Measurements from ENCODE around the gene KCNK17.

The KCNK17 gene

DNA sequence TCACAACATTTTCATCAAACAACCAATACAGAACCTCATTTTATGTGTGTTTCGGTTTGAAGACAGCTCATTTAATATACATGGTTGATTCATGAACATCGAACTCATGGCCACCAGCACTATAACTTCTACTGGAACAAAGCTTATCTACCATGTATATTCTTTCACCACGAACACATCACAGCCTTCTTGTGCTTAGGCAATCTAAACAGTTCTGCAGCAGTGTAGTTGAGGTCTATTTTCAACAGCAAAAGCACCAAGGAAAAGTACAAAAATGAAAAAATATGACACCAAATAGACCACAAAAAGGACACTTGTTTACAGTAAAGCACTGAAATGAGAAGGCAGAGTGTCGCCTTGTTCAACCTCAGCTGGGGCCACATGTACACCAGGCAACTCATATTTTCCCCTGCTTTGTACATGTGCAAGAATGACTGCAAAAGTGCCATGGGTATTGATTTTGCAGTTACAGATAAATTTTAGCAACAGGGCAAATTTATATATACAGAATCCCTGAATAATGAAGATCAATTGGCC, 59.2 kb downstream of the KCNK17 start:
- no peak for DNase-seq (ENCODE audit: low read depth in 2 of 2)
- H3K4me3 ChIP-seq (replicated peaks in 1 of 2; ENCODE audit: low read depth in 2 of 2, low read length in 2 of 2): no peak overlapping the region
- TF ChIP-seq, protein P1, sequence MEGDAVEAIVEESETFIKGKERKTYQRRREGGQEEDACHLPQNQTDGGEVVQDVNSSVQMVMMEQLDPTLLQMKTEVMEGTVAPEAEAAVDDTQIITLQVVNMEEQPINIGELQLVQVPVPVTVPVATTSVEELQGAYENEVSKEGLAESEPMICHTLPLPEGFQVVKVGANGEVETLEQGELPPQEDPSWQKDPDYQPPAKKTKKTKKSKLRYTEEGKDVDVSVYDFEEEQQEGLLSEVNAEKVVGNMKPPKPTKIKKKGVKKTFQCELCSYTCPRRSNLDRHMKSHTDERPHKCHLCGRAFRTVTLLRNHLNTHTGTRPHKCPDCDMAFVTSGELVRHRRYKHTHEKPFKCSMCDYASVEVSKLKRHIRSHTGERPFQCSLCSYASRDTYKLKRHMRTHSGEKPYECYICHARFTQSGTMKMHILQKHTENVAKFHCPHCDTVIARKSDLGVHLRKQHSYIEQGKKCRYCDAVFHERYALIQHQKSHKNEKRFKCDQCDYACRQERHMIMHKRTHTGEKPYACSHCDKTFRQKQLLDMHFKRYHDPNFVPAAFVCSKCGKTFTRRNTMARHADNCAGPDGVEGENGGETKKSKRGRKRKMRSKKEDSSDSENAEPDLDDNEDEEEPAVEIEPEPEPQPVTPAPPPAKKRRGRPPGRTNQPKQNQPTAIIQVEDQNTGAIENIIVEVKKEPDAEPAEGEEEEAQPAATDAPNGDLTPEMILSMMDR (IDR thresholded peaks at IDR 0.05; ENCODE audit: low read depth, low read length): no peak

DNA sequence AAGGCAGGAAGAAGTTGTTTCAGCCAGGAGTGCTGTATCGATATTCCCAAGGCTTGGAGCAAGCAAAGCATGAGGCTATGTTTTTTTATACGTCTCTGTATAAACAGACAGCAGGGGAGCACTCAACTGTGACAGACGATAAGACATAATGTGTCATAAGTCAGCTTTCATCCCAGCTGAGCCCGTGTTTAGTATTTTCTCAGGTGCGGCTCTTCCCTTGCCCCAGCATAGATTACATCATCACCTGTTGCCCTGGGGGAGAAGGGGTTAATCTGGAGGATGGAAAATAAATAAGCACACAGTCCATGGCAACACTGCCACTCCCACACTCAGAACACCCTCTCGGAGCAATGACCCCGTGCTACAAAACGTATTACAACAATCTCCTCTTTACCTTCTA, 62.8 kb downstream of the KCNK17 start:
- no peak for DNase-seq (ENCODE audit: low read depth in 2 of 2)
- H3K4me3 ChIP-seq (replicated peaks in 1 of 2; ENCODE audit: low read depth in 2 of 2, low read length in 2 of 2): no peak overlapping the region
- TF ChIP-seq, protein P1 (IDR thresholded peaks at IDR 0.05; ENCODE audit: low read depth, low read length): no peak

DNA sequence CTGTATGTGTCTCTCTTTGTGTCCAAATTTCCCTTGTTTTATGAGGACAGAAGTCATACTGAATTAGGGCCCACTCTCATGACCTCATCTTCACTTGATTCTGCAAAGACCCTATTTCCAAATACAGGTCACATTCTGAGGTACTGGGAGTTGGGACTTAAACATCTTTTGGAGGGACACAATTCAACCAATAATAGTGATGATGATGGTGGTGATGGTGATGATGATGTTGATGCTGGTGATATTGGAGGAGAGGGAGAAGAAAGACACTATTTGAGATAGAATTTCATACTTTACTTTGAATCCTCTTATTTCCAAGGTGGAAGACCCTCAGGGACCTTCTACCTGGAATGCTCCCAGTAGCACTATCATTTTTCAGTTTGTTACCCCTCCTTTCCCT, 63.7 kb downstream of the KCNK17 start:
- TF ChIP-seq, protein P1 (IDR thresholded peaks at IDR 0.05; ENCODE audit: low read depth, low read length): no peak

DNA sequence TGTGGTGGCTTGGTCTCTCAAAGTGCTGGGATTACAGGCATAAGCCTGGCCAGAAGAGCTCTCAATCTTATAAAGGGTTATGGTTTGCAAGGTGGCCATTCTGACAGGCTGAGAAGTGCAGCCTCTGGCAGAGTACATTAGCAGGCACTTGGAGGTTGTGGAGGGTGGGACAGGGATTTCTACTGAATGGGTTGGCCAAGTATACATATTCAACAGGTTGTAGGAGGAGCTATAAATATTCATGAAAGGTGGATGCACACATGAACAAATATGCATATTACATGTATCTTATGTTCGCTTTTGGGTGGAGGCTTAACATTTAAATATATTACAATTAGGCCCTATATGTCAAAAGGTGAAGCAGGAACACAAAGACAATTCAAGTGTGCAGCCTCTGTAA, 64.9 kb downstream of the KCNK17 start:
- DNase-seq (ENCODE audit: low read depth in 2 of 2): no peak
- TF ChIP-seq, protein P1 (IDR thresholded peaks at IDR 0.05; ENCODE audit: low read depth, low read length): no peak
- H3K4me3 ChIP-seq (replicated peaks in 1 of 2; ENCODE audit: low read depth in 2 of 2, low read length in 2 of 2): no peak overlapping the region

More for the DNA sequence above, 63.7 kb downstream of the KCNK17 start:
- no peak for DNase-seq (ENCODE audit: low read depth in 2 of 2)
- H3K4me3 ChIP-seq (replicated peaks in 1 of 2; ENCODE audit: low read depth in 2 of 2, low read length in 2 of 2): no peak overlapping the region

All from cardiac fibroblast (primary cell).